Fibroblast of skin of right biceps (primary cell): ENCODE measurements around the gene KRTAP10-2.
"Not testable (repeated sequence)": the region's sequence is repeated elsewhere in the genome, so short reads cannot be mapped to it uniquely, and the experiment has no call there.

Experiments used
- DNase-seq: peaks from one replicate; pipeline ENCODE4 v3.0.0-alpha.2; 2013

The KRTAP10-2 gene

DNA sequence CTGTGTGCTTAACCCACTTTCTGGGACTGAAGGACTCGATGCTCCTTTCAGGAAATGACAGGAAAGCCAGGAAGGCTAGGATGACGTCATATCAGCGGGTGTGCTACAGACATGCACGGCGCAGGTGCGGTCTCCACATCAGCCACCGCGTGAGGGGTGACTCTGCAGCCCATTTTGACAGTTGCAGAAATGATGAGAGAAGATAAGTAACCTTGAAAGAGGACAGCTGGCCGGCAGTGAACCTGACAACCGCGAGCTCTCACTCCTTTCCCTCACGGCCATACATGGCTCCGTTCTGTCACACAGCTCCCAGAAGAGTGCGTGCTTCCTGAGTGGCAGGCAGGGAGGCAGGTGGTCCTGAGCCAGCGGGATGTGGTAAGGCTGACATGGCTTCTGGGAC, 30.8 kb upstream of the KRTAP10-2 start:
- no peak for DNase-seq

DNA sequence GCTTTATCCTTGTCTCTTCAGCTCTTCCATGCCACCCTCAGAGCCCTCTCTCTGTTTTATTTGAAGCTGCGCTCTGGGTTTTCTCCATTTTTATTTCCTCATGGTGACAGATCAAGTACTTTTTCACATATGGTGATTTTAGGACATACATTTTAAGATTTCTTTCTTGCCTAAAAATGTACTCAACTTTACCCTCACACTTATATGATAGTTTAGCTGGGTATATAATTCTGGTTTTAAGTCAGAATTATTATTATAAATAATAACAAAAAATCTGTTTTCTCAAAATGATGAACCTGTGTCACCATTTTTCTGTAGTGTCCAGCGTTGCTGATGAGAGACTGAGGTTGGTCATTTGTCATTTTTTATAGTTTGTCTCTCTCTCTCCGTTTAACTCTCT, 29.9 kb upstream of the KRTAP10-2 start:
- DNase-seq: no peak

DNA sequence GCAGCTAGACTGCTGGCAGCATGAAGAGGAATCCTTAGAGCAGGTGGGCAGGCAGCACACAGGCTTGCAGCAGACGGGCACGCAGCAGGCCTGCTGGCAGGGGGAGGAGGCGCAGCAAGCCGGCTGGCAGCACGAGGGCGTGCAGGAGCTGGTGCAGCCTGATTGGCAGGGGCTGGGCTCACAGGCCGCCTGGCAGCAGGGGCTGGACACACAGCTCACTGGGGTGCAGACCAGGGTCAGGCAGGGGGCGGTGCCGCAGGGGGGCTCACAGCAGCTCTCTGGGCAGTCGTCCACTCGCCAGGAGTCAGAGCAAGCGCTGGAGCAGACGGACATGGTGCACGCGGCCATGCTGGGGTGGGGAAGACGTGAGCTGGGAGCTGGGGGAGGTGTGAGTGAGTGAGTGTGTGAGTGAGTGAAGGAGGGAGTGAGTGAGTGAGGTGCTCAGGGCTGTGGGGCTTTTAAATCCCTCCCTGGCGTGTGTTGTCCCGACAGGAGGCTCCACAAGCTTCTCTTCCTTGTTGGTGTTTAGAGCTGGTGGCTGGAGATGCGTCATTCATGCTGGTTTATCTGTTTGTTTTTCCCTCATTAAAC, 29.0 kb upstream of the KRTAP10-2 start, which contains the start of gene KRTAP10-5:
Gene KRTAP10-5 (minus strand): TSS at position 374 of the 591 bp plus-strand sequence. CDS start 26 bp downstream, at position 348.
- DNase-seq: not testable (repeated sequence)

DNA sequence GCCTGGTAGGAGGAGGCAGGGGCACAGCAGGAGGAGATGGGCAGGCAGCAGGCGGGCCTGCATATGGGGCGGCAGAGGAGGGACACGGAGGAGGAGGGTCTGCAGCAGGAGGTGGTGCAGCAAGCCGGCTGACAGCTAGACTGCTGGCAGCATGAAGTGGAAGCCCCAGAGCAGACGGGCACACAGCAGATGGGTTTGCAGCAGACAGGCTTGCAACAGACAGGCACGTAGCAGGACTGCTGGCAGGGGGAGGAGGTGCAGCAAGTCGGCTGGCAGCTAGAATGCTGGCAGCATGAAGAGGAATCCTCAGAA, 28.5 kb upstream of the KRTAP10-2 start:
- no peak for DNase-seq

DNA sequence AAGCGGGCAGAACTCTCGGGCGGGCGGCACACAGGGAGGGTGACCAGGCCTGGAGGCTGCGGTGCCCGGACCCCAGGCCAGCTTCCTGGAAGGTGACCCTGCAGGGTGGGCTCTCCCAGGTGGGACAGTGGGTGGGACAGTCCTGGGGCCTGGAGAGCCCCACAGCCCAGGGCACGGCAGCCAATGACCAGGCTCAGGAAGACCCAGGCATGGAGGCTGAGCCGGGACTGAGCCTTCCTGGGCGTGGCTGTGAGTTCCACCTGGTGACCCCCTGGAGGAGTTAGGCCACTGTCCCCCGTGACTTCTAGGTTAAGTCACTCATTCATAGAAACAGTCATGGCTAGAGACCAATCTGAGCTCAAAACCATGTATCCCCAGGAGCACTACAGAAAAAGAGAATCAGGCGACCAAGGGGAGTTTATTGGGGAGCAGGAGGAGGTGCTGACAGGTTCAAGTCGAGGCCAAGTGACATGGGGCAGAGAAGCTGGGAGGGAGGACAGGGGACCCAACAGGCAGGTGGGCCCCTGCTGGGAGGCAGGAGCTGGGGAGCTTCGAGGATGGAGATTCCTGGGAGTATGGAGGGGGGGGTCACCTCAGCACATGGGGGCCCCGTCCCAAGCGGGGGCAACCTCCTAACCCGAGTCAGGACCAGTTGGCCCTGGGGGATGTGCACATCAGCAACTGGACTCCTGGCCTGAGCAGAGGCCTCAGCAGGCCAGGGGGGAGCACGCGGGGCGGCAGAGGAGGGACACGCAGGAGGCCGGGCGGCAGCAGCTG, 27.9 kb upstream of the KRTAP10-2 start:
- DNase-seq: no peak

DNA sequence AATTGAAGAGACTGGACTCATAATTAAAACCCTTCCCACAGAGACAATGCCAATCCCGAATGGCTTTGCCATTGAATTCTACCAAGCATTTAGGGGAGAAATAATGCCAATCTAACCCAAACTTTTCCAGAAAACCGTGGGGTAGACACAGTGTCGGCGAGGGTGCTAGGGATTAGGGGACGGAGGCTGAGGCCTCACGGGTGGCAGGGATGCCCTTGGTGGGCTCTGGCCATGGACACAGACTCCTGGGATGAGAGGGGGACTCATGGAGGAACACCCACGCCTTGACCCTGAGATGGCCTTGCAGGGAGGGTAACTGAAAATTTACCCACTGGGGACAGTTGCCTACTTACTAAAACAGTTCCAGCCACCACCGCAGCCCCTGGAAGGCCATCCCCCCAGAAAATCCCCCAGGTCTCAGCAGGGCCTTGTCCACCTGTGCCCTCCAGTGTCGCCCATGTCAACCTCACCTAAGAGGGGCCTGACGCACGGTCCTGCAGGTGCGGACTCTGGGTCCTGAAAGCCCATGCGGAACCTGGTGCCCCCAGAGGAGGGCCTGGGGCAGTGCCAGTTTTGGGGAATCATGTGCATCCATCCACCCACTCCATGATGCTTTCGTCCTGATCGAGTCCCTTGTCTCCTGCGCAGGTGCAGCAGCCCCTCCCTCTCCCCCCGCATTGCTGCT, 27.2 kb upstream of the KRTAP10-2 start:
- no peak for DNase-seq

DNA sequence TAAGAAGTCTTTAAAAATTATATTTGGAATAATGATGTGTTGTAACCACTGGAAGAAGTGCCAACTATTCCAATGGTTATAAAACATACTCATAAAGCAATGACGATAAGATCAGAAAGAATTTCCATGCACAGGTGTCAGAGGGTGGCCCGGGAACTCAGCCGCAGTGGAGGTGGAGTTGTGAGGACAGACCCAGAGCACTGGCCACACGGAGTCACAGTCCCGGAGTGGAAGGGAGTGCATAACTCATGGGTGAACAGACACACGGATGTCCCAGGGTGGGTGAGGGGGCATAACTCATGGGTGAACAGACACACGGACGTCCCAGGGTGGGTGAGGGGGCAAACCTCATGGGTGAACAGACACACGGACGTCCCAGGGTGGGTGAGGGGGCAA, 24.7 kb upstream of the KRTAP10-2 start:
- DNase-seq: no peak

DNA sequence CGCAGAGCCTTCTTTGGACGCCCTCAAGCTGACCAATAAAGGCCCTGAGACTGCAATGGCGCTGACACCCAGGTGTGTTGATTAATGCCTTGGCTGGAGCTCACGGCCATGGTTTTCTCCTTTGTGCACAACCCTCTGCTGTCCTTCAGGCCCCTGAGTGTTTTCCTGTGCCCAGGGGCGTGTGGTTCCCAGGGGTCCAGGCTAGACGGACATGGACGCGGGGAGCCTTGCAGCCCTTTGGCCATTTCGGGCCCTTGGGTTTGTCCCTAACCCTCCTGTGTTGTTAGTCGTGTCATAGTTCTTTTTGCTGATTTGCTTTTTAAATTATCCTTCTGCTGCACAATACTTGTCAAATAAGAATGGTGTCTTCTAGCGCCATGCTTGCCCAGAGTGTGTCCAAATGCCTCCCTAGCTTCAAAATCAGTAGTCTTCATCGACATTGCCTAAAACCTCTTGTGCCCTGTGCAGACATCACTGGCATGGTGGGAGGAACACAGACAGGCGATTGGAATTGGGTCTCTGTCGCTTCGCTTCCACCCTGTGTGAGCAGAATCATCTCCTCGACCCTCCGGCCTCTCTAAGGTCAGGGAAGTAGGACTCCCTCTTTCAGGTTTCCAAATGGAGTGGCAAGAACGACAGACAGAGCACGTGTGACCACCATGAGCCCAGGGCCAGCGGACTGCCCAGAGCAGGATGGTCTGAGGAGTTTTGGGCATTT, 24.2 kb upstream of the KRTAP10-2 start:
- DNase-seq: no peak

DNA sequence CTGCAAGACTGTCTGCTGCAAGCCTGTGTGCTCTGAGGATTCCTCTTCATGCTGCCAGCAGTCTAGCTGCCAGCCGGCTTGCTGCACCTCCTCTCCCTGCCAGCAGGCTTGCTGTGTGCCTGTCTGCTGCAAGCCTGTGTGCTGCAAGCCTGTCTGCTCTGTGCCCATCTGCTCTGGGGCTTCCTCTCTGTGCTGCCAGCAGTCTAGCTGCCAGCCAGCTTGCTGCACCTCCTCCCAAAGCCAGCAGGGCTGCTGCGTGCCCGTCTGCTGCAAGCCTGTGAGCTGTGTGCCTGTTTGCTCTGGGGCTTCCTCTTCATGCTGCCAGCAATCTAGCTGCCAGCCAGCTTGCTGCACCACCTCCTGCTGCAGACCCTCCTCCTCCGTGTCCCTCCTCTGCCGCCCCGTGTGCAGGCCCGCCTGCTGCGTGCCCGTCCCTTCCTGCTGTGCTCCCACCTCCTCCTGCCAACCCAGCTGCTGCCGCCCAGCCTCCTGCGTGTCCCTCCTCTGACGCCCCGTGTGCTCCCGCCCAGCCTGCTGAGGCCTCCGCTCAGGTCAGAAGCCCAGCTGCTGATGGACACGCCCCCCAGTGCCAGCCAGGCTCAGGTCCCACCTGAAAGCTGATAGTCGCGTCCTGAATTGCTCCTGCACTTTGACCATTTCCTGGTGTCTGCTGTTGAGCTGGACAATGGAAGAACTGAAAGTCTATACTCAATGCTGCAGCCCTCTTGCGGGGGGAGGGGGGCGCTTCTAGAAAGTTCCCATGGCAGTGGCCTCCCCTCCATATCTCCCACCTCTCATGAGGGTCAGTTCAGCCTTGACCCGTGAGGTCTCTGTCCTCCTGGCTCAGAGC, 23.4 kb upstream of the KRTAP10-2 start:
- DNase-seq: no peak

DNA sequence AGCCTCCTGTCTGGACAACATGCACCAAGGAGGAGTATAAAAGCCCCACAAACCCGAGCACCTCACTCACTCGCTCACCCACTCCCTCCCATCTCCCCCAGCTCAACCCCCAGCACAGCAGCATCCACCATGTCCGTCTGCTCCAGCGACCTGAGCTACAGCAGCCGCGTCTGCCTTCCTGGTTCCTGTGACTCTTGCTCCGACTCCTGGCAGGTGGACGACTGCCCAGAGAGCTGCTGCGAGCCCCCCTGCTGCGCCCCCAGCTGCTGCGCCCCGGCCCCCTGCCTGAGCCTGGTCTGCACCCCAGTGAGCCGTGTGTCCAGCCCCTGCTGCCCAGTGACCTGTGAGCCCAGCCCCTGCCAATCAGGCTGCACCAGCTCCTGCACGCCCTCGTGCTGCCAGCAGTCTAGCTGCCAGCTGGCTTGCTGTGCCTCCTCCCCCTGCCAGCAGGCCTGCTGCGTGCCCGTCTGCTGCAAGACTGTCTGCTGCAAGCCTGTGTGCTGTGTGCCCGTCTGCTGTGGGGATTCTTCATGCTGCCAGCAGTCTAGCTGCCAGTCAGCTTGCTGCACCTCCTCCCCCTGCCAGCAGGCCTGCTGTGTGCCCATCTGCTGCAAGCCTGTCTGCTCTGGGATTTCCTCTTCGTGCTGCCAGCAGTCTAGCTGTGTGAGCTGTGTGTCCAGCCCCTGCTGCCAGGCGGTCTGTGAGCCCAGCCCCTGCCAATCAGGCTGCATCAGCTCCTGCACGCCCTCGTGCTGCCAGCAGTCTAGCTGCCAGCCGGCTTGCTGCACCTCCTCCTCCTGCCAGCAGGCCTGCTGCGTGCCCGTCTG, 22.5 kb upstream of the KRTAP10-2 start, which contains the start of gene KRTAP10-4:
Gene KRTAP10-4 (plus strand): TSS at position 100 of the 827 bp plus-strand sequence. CDS start 30 bp downstream, at position 130.
- not testable (repeated sequence) for DNase-seq

DNA sequence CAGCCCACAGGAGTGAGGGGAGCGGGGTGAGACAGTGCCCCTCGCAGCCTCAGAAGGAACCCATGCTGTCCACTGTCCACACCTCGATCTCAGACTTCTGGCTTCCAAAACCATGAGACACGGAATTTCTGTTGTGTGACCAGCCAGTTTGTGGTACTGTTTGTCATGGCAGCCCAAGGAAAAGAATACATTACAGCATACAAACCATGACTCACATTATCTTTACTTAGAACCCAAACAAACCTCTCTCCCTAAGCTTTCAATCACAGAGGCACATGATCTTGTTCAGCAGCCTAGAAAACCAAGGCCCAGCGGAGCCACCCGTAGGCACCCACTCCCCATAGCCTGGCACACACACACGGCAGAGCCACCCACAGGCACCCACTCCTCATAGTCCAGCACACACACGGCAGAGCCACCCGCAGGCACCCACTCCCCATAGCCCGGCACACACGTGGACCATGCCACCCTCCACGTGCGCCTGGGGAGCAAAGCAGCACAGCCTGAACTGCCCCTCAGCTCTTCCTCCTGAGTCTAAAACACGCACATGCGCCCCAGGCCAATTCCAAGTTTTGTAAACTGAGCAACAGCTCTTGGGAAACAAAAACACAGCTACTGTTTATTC, 21.8 kb upstream of the KRTAP10-2 start:
- no peak for DNase-seq

DNA sequence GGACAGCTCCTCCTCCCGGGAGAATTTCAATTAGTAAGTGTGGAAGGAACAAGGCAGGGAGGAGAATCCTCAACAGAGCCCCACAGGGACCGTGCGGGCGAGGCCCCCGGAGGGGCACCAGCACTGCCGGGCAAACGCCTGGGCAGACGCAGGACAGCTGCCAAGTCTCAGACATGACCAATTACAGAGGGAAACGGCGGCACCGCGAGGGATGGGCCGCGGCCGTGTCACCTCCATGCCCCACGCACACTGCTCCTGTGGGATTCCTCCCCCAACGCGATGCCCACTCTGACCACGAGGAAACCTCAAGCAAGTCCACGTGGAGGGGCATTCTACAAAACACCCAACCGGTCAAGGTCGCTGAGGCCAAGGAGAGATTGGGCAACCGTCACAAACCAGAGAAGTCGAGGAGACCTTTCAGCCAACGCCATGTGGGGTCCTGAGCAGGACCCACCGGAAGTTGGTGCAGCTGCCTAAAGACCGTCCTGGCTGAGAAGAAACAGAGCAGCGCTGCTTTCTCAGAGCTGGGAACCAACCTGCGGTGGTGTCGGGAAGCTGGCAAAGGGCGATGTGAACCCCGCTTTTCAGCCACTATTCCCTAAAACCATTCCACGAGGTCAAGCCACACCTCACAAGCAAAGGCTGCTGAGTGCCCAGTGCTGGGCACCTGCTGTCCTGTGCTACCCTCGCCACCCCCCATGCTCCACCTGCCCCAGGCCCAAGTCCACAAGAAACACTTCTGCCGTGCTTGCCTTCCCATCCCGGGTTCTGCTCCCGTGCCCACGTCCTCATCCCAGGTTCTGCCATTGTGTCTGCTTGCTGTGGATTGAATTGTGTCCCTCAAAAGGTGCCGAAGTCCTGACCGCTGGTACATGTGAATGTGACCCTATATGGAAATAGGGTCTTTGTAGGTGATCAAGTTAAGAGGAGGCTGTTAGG, 20.8 kb upstream of the KRTAP10-2 start:
- DNase-seq: no peak

DNA sequence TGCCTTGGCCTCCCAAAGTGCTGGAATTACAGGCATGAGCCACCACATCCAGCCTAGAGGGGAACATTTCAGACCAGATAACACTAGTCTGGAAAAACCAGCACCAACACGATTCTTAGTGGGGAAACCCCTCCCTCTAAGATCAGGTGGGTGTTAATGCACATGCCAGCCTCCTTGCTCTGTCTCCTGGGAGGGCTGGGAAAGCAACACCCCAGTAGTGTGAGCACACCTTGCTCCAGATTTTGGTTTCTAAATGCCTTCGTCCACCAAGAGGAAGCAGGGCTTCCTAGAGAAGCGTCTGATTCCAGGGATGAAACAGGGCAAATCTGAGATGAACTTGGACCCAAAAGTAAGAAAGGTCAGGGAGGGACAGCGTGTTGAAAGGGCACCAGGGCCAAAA, 20.0 kb upstream of the KRTAP10-2 start:
- no peak for DNase-seq

DNA sequence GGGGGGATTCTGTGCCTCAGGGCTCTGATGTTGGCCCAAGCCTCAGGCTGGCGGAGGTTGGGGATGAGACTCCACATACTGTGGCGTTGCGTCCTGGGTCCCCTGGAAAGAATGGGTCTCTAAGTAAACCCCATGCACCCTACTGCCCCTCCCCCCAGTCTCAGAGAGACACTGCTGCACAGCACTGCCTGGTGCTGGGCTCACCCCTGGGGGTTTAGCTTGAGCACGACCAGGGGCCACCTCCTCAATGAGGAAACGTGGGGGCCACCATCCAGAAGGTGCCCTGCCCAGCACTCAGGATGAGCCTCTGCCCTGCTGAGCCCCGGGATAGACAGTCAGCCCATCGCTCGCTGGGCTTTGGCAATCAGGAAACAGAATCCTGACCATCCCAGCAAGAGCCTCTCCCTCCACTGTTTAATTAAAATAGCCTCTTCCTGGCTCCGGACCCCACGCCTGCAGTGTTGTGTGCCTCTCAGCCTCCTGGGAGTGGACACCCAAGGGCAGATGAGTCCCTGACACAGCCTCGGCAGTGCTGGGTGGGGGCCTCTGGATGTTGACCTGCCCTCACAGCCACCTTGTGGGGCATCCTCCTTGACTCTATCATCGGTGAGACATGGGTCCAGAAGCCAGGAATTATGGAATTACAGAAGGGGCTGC, 18.7 kb upstream of the KRTAP10-2 start:
- no peak for DNase-seq

DNA sequence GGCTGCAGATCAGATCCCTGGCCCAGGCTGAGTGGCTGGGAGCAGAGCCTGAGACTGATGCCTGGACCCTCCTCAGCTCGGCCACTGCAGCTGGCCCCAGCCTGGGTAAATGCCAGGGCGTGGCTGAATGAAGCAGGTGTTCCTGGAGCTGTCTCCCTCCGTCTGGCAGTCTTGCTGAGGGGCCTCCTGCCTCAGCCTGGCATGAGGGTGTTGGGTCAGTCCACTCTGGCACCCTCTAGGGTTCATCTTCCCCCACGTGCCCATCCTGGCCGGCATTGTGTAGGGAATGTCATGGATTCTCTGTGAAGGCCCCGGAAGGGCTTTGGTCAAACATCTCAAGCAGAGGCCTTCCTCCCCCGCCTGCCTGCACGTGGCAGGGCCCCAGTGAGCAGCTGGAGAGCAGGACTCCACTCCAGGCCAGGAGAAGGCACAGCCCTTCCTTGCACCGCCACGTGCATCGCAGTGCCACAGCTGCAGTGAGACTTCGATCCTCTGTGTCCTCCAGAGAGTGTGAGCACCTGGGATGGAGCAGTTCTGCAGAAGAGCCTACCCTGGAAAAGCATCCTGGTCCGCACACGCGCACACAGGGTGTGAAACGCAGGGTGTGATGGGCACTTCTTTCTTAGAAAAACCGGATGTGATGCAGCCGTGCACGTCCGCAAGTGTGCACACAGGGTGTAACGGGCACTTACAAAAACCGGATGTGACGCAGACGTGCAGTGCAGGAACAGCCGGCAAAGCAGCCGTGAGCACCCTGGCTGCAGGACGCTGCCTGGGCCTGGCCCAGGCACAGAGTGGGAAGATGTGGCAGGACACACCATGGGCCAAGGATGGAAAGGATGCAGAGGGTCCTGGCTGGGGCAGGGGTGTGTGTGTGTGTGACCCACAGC, 17.6 kb upstream of the KRTAP10-2 start:
- peak; percentile 16 for DNase-seq

DNA sequence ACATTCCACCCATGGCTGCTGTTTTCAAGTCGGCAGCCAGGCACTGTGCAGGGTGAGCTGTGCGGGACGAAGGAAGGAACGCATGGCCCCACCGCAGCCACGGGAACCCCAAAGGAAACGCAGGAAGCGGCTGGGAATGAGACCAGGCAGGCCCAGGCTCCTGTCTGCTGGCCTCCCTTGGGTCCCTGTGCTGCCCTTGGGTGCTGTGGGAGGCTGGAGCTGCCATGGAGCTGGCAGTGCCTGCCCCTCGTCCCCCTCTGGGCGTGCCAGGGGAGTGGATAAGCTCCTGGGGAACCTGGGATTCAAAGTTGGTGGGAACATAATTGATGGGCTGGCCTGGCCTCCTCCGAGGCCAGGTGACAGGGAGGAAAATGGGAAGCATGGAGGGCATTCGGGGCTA, 17.0 kb upstream of the KRTAP10-2 start:
- no peak for DNase-seq

DNA sequence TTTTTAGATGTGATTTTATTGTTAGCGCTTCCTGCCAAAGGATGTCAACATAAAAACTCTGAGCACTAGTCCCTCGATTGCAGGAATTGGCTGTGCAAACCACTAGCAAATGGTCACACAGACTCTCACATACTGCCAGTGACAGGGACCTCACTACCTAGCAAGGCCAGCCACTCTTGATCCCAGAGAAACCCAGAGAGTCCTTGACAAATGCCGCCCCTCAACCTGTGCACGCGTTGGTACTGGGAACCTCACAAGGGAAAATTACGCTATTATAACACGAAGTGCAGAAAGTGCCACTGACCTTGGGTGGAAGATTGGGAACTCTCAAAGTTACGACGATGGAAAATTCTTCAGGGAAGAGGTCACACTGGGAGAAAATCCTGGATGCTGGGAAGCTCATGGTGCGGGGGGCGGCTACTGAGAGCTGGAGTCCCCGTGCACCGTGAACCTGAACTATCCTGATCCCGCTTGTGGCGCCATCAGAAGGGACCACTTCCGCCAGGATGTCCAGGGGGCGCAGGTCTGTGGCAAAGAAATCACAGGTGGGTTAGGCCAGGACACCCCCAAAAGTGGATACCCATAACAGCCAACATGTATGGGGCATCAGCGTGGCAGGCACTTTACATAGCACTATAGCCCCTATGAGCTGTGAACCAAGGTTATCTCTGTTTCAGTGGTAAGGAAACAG, 16.3 kb upstream of the KRTAP10-2 start:
- no peak for DNase-seq

DNA sequence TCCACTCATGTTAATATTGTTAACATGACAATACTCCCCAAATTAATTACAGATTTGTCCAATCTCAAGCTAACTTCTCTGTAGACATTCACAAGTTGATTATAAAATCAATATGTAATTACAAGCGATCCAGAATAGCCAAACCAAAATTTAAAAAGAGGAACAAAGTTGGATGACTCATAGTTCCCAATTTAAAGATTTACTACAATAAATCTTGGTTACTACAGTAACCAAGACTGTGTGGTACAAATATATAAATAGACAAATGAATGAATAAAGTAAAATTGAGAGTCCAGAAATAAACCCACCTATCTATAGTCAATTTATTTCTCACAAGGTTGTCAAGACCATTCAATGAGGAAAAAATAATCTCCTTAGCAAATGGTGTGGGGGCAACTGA, 15.1 kb upstream of the KRTAP10-2 start:
- DNase-seq: no peak
